HS-5 (cell line): ENCODE data around the gene TARM1.
"Not testable (repeated sequence)": the region's sequence is repeated elsewhere in the genome, so short reads cannot be mapped to it uniquely, and the experiment has no call there.

Experiments
- DNase-seq: peaks from one replicate; pipeline ENCODE4 v3.0.0-alpha.2; 2012; ENCODE audit warnings: low read depth

The TARM1 gene

GRCh38 chr19:54099903-54100255 lies 18.7 kb upstream of the TARM1 start:
- DNase-seq = not testable (repeated sequence)

- no peak for DNase-seq
Observed at GRCh38 chr19:54099190-54099902, 18.2 kb upstream of the TARM1 start.

- DNase-seq = no peak
Observed at GRCh38 chr19:54096617-54097106, 15.5 kb upstream of the TARM1 start.

DNA sequence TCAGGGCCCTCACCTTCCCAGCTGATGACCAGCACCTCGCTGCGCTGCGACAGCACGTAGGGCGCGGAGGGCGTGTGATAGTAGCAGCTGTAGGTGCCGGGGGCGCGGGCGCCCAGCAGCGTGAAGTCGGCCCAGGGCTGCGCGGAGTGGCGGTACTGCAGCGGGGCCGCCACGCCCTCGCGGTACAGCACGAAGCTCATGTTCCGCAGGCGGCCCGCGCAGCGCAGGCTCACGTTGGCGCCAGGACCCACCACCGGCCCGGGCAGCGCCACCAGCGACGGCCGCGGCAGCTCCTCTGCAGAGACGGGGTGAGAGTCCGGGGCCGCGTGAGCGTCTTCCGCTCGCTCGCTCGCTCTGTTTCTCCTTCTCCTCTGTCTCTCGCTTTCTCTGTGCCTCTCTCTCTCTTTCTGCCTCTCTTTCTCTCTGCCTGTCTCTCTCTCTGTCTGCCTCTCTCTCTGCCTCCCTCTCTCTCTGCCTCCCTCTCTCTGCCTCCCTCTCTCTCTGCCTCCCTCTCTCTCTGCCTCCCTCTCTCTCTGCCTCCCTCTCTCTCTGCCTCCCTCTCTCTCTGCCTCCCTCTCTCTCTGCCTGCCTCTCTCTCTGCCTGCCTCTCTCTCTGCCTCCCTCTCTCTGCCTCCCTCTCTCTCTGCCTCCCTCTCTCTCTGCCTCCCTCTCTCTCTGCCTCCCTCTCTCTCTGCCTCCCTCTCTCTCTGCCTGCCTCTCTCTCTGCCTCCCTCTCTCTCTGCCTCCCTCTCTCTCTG lies 14.9 kb upstream of the TARM1 start:
- not testable (repeated sequence) for DNase-seq

- DNase-seq = no peak
Observed at GRCh38 chr19:54095136-54095858, 14.1 kb upstream of the TARM1 start.

DNA sequence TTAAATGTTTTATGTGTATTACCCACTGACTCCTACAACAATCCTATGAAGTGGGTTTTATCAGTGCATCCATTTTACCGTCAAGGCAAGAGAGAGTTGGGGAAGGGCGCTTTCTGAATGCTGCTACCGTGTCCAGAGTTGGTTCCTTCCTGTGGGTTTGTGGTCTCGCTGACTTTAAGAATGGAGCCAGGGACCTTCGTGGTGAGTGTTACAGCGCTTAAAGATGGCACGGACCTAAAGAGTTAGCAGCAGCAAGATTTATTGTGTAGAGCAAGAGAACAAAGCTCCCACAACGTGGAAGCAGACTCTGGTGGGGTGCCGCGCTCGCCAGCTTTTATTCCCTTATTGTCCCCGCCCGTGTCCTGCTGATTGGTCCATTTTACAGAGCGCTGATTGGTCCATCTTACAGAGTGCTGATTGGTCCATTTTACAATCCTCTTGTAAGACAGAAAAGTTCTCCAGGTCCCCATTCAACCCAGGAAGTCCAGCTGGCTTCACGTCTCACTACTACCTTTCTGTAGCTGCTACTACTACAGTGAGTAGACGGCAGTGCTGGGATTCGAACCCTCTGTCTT lies 13.3 kb upstream of the TARM1 start:
- no peak for DNase-seq

DNA sequence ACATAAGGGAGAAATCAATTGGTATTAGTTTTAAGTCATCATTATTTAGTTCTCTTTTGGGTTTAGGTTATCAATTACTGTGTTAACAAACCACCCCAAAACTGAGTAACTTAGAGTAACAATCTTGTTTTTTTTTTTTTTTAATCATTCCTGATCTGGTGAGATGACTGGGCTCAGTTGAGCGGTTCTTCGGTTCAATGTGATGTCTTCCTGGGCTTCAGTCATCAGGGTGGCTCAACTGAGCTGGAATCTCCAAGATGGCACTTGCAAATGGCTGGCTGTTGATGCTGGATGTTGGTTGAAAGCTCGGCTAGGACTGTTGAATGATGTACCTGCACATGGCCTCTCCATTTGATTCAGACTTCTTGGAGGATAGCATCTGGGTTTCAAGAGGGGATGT lies 3.2 kb upstream of the TARM1 start:
- DNase-seq = no peak

DNA sequence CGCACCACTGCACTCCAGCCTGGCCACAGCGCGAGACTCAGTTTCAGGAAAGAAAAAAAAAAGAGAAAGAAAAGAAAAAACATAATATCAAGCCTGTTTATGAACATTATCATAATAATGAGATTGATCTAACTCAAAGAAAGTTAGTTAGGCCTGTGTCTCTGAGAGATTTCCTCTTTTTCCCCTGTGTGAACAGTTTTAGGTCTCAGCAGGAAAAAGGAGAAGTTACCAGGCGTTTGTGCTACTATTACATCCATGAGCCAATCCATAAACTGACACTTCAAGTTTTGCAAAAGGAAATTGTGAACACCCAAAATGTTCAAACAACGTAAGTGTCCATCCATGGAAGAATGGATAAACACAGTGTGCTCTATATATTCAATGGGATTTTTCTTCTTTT lies 3.8 kb downstream of the TARM1 start:
- no peak for DNase-seq

DNA sequence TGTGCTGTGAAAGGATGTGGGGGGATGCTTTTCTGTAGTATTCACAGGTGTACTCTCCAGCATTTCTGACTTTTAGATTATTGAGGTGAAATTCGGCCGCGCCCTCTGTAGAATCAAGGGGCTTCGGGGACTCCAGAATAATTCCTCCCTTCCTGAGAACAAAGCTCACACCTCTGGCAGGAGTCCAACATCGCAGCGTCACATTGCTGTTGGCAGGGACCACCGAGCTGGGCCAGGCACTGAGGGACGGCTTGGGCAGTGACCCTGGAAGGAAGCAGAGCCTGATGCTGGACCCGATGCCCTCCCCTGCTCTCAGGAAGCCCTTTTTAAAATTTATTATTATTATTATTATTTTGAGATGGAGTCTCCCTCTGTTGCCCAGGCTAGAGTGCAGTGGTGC lies 6.3 kb downstream of the TARM1 start:
- no peak for DNase-seq

- no peak for DNase-seq
Observed at GRCh38 chr19:54073829-54074228, 7.3 kb downstream of the TARM1 start.

DNA sequence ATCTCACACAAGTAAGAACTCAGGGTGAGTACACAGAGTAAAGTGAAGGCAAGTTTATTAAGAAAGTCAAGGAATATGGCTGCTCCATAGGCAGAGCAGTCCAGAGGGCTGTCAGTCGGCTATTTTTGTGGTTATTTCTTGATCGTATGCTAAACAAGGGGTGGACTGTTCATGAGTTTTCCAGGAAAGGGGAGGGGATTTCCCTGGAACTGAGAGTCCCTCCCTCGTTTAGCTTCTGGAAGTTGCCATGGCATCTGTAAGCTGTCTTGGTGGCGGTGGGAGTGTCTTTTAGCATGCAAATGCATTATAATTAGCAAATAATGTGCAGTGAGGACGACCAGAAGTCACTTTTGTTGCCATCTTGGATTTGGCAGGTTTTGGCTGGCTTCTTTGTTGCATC lies 11.7 kb downstream of the TARM1 start:
- no peak for DNase-seq

DNA sequence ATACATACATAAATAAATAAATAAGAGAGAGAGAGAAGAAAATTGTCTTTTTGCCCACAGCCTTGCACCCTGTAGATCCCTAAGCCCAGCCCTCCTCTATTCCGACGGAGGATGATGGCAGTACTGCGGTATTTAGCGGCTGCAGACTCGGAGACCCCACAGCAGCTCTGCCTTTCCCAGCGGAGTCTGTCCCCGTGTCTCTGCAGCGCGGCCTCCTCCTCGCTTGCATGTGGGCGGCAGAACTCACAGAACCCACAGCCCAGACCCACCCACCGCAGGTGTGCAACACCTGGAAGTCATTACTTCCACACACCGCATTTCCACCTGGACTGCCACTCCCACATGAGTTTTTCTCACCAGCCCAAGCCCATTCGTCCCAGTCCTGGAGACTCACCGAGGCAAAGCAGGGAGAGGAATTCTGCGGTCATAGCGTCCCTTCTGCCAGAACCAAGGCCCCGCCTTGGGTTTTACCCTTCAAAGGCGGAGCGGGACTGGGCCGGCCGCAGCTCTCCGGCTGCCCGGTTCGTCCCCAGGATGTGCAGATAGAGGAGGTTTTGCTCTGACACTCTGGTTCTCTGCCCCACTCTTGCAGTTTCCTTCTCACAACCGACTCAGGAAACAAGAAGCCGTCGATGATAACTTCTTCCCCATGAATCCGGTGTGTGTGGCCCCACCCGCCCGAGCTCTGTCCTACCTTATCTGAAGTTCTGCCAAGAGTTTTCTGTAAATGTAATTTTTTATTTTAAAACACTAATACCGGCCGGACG lies 17.6 kb downstream of the TARM1 start, which contains the start of gene VSTM1:
VSTM1 (minus strand) TSS at position 548 of the 767 bp plus-strand sequence; CDS start at position 428, 120 bp downstream.
- no peak for DNase-seq

GRCh38 chr19:54062643-54063042 lies 18.5 kb downstream of the TARM1 start:
- DNase-seq = no peak

GRCh38 chr19:54047616-54048015 lies 33.5 kb downstream of the TARM1 start:
- DNase-seq = no peak

GRCh38 chr19:54045771-54046170 lies 35.4 kb downstream of the TARM1 start:
- no peak for DNase-seq

GRCh38 chr19:54042989-54043388 lies 38.2 kb downstream of the TARM1 start:
- DNase-seq = no peak

GRCh38 chr19:54041969-54042606 lies 39.1 kb downstream of the TARM1 start:
- DNase-seq = no peak

DNA sequence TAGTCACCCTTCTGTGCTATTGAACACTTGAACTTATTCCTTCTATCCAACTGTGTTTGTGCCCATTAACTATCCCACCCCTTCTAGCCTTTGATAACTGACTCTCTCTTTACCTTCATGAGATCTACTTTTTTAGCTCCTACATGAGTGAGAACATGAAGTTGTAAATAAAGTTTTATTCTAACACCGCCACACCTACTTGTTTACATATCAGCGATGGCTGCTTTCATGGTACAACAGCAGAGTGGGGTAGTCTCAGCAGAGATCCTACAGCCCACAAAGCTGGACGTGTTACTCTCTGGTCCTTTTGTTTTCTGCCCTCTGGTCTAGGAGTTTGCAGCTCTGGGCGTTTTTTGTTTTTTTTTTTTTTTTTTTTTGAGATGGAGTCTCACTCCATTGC lies 41.2 kb downstream of the TARM1 start:
- DNase-seq = no peak

DNA sequence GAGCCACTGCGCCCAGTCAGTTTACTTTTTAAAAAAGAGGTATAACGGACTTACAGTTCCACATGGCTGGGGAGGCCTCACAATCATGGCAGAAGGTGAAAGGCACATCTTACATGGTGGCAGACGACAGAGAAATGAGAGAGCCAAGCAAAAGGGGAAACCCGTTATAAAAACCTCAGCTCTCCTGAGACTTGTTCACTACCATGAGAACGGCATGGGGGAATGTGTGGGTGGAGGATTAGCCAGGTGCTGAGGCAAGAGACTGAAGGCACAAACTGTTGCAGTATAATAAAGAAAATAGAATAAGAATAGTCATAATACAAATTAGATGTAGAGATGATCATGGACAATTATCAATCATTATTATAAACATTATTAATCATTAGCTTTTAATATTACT lies 44.6 kb downstream of the TARM1 start:
- DNase-seq = not testable (repeated sequence)

GRCh38 chr19:54035215-54036178 lies 45.7 kb downstream of the TARM1 start:
- peak; percentile 89 for DNase-seq
